Measurements from ENCODE around the gene DUSP8.

- no peak for TF ChIP-seq YY1 (IDR thresholded peaks at IDR 0.05; ENCODE audit: low read depth)
- TF ChIP-seq, protein P1, sequence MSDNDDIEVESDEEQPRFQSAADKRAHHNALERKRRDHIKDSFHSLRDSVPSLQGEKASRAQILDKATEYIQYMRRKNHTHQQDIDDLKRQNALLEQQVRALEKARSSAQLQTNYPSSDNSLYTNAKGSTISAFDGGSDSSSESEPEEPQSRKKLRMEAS (IDR thresholded peaks at IDR 0.05; ENCODE audit: low read depth), result no peak
- no peak for TF ChIP-seq FOXM1 (IDR thresholded peaks at IDR 0.05; ENCODE audit: low read depth)
- no peak for TF ChIP-seq CTCF (IDR thresholded peaks at IDR 0.05)
- TF ChIP-seq POLR2AphosphoS5 (IDR thresholded peaks at IDR 0.05; ENCODE audit: low read depth, low read length), result no peak
- TF ChIP-seq GATA2 (CRISPR knock-in tag; IDR thresholded peaks at IDR 0.05), result no peak
- no peak for TF ChIP-seq GABPA (IDR thresholded peaks at IDR 0.05; ENCODE audit: low read depth)
- no peak for TF ChIP-seq TEAD4 (IDR thresholded peaks at IDR 0.05; ENCODE audit: borderline replicate concordance, insufficient read depth)
- no peak for TF ChIP-seq NRF1 (IDR thresholded peaks at IDR 0.05; ENCODE audit: low read depth, low read length)
- TF ChIP-seq NFIC (IDR thresholded peaks at IDR 0.05; ENCODE audit: borderline replicate concordance), result no peak
These were observed 26.0 kb downstream of the DUSP8 start for GRCh38 chr11:1546077-1546535.
